K562 (cell line): ENCODE data around the gene WDR47. TPM values are rescaled to one million over a fixed set of nuclear protein-coding genes. Genes with fewer than 3 reads are reported as not detected.

Source experiments
- ATAC-seq: fragments of 200-7000 bp; cut with Tn5 transposase; 3 replicates; pipeline ENCODE4 v1.9.1; 2020; ENCODE audit warnings: moderate library complexity
- BruUV-seq: library from RNA; stranded (reverse); fragments of 400-500 nt; replicated peaks from 2 replicates; lab custom pipeline; 2021; lab: Mats Ljungman, UMichigan
- CTCF ChIA-PET: fragments of 300-600 bp; formaldehyde crosslinking; extraction: SDS; loops from one replicate; lab custom pipeline; 2021; ENCODE audit warnings: low intra/inter-chr PET ratio; lab: Yijun Ruan, JAX
- POLR2A ChIA-PET: fragments of 300-600, 350-650 bp; sonication (Branson Sonifier 250); formaldehyde crosslinking; extraction: SDS; loops from one replicate; lab custom pipeline; 2021; ENCODE audit warnings: antibody characterized with exemption, inconsistent platforms; lab: Yijun Ruan, JAX
- DNase-seq, 4 experiments: peaks; one replicate each; pipeline versions ENCODE4 v3.0.0 to v3.0.0-alpha.2; 2011 to 2018; ENCODE audit warnings: low spot score in 3 of 4, mixed read lengths in 3 of 4; ENCODE audit errors: extremely low read depth in 1 of 4
- FAIRE-seq: peaks from 2 replicates; lab custom pipeline; 2011; peaks lifted over from hg19 to GRCh38; lab: Jason Lieb, UNC
- H2AFZ ChIP-seq: 2 replicates; pipeline ENCODE4 v1.6.0; 2011; ENCODE audit warnings: low read depth, low read length, control low read depth, inconsistent platforms
- H3K27ac ChIP-seq: fragments of 200-600 bp; 3 replicates; pipeline ENCODE4 v1.8.0; 2011; ENCODE audit warnings: low read depth, mild to moderate bottlenecking, control low read depth, inconsistent platforms, low read length, moderate library complexity, mixed read lengths; ENCODE audit errors: extremely low read depth
- H3K27me3 ChIP-seq, 2 experiments: fragments of 300-600 bp in 1 of 2; 2 replicates in 1 of 2; 3 replicates in 1 of 2; pipeline versions ENCODE4 v1.6.0 to v1.8.0; 2011; ENCODE audit warnings: inconsistent platforms in 2 of 2, low read length in 2 of 2, mild to moderate bottlenecking in 1 of 2, mixed read lengths in 1 of 2, moderate library complexity in 1 of 2; ENCODE audit not compliant: control insufficient read depth in 2 of 2, insufficient read depth in 2 of 2
- H3K36me3 ChIP-seq: fragments of 300-600 bp; 3 replicates; pipeline ENCODE4 v1.8.0; 2011; ENCODE audit warnings: mild to moderate bottlenecking, low read length, inconsistent platforms; ENCODE audit not compliant: control insufficient read depth, insufficient read depth
- H3K4me1 ChIP-seq, 2 experiments: fragments of 200-600 bp in 1 of 2; replicated peaks in 1 of 2; 2 replicates in 1 of 2; 3 replicates in 1 of 2; pipeline versions ENCODE4 v1.5.1 to v1.8.0; 2011; ENCODE audit warnings: inconsistent platforms in 2 of 2, low read length in 2 of 2, mild to moderate bottlenecking in 1 of 2, mixed read lengths in 1 of 2, moderate library complexity in 1 of 2; ENCODE audit not compliant: control insufficient read depth in 2 of 2, insufficient read depth in 2 of 2
- H3K4me2 ChIP-seq: 2 replicates; pipeline ENCODE4 v1.6.1; 2011; ENCODE audit warnings: low read length, control low read depth, inconsistent platforms, mixed read lengths; ENCODE audit not compliant: insufficient read depth
- H3K4me3 ChIP-seq: fragments of 200-600 bp; sonication (generic), shearing (Covaris generic); 2 replicates; pipeline ENCODE4 v1.5.1; 2016; ENCODE audit warnings: control low read depth, inconsistent platforms
- H3K79me2 ChIP-seq: fragments of 200-600 bp; 3 replicates; pipeline ENCODE4 v1.8.0; 2011; ENCODE audit warnings: low read length, inconsistent platforms; ENCODE audit not compliant: control insufficient read depth, insufficient read depth
- H3K9ac ChIP-seq, 2 experiments: 2 replicates each; pipeline versions ENCODE4 v1.6.0 to v1.6.1; 2011; ENCODE audit warnings: low read depth in 2 of 2, low read length in 2 of 2, control low read depth in 1 of 2, inconsistent platforms in 1 of 2, mild to moderate bottlenecking in 1 of 2, mixed read lengths in 1 of 2; ENCODE audit not compliant: insufficient read depth in 1 of 2
- H3K9me1 ChIP-seq: one replicate; pipeline ENCODE4 v1.6.0; 2011; ENCODE audit warnings: inconsistent platforms, mild to moderate bottlenecking, low read length, moderate library complexity; ENCODE audit not compliant: control insufficient read depth, insufficient read depth
- H3K9me3 ChIP-seq: replicated peaks from 2 replicates; pipeline ENCODE4 v1.5.1; 2011; ENCODE audit warnings: low read depth, low read length, inconsistent platforms; ENCODE audit not compliant: control insufficient read depth, insufficient read depth
- H4K20me1 ChIP-seq: replicated peaks from 2 replicates; pipeline ENCODE4 v1.6.1; 2011; ENCODE audit warnings: low read length, inconsistent platforms, mixed read lengths; ENCODE audit not compliant: control insufficient read depth, insufficient read depth
- CHD1 ChIP-seq: fragments of 200-600 bp; sonication (generic); IDR thresholded peaks from one replicate; pipeline ENCODE4 v1.6.1; 2012; ENCODE audit warnings: mild to moderate bottlenecking, moderate library complexity, low read length, inconsistent platforms
- ETV1 ChIP-seq: fragments of 450-650 bp; conservative IDR thresholded peaks from 2 replicates; pipeline ENCODE4 v1.6.1; 2016; ENCODE audit warnings: missing genetic modification characterization, control low read depth, low read depth, missing compliant biosample characterization
- FOSL1 ChIP-seq: fragments of 200-800 bp; sonication (Bioruptor generic); conservative IDR thresholded peaks from 2 replicates; pipeline ENCODE4 v1.6.1; 2016; ENCODE audit warnings: missing genetic modification characterization, missing compliant biosample characterization
- HDAC1 ChIP-seq, 2 experiments: fragments of 450-650 bp; IDR thresholded peaks; 2 replicates each; pipeline ENCODE4 v1.6.1; 2016 to 2017; ENCODE audit warnings: inconsistent platforms in 1 of 2, mild to moderate bottlenecking in 1 of 2, moderate library complexity in 1 of 2
- HDAC8 ChIP-seq: fragments of 450-650 bp; IDR thresholded peaks from 2 replicates; pipeline ENCODE4 v1.6.1; 2016; ENCODE audit warnings: mild to moderate bottlenecking, missing genetic modification characterization, moderate library complexity, missing compliant biosample characterization
- HMG20B ChIP-seq: fragments of 250-450 bp; sonication (Bioruptor Pico); IDR thresholded peaks from 2 replicates; pipeline ENCODE4 v1.5.0; 2021; ENCODE audit warnings: mild to moderate bottlenecking
- LARP7 ChIP-seq: fragments of 450-650 bp; IDR thresholded peaks from 2 replicates; pipeline ENCODE4 v1.6.1; 2016
- NKRF ChIP-seq: fragments of 450-650 bp; IDR thresholded peaks from 2 replicates; pipeline ENCODE4 v1.6.1; 2016; ENCODE audit warnings: borderline replicate concordance
- NR3C1 ChIP-seq: sonication (generic); formaldehyde crosslinking; IDR thresholded peaks from 2 replicates; pipeline ENCODE4 v1.8.1; 2022; ENCODE audit warnings: missing genetic modification reagents
- RAD51 ChIP-seq: fragments of 450-650 bp; IDR thresholded peaks from 2 replicates; pipeline ENCODE4 v1.7.1; 2016; ENCODE audit warnings: low read depth, mild to moderate bottlenecking, borderline replicate concordance
- SLC30A9 ChIP-seq: fragments of 250-450 bp; sonication (Bioruptor Pico); IDR thresholded peaks from 2 replicates; pipeline ENCODE4 v1.8.0; 2022; ENCODE audit warnings: mild to moderate bottlenecking, moderate library complexity
- TAF15 ChIP-seq: fragments of 200-400 bp; formaldehyde crosslinking; IDR thresholded peaks from 2 replicates; pipeline ENCODE4 v1.6.1; 2017; ENCODE audit warnings: mild to moderate bottlenecking, low read depth, low read length, moderate library complexity
- TRIM28 ChIP-seq: fragments of 450-650 bp; IDR thresholded peaks from 2 replicates; pipeline ENCODE4 v1.6.1; 2017
- ZNF408 ChIP-seq: fragments of 250-450 bp; sonication (Bioruptor Pico); IDR thresholded peaks from 2 replicates; pipeline ENCODE4 v1.4.0; 2020; ENCODE audit warnings: low read depth, mild to moderate bottlenecking, moderate library complexity
- ZNF518B ChIP-seq: fragments of 250-450 bp; sonication (Bioruptor Pico); IDR thresholded peaks from 2 replicates; pipeline ENCODE4 v1.5.0; 2021; ENCODE audit warnings: mild to moderate bottlenecking, moderate library complexity
- ZNF707 ChIP-seq: fragments of 250-450 bp; sonication (Bioruptor Pico); conservative IDR thresholded peaks from 2 replicates; pipeline ENCODE4 v1.8.0; 2022; ENCODE audit warnings: inconsistent platforms, mild to moderate bottlenecking, moderate library complexity
- WGBS: fragments of 100-300 bp; shearing (Covaris generic); methylation state at CpG from one replicate; pipeline ENCODE4 v1.1.6; 2016; ENCODE audit warnings: low coverage, mixed read lengths; ENCODE audit not compliant: insufficient coverage; ENCODE audit errors: missing lambda C conversion rate; 5-methylcytosine and 5-hydroxymethylcytosine counted together
- in situ Hi-C: fragments of 300-500 bp; cut with MboI; formaldehyde crosslinking; loops from 4 replicates; pipeline ENCODE4 v1.15.0; 2018; ENCODE audit warnings: inconsistent platforms, mixed read lengths
- intact Hi-C: fragments of 100-400 bp; cut with micrococcal nuclease; formaldehyde crosslinking; loops from 2 replicates; pipeline ENCODE4 v1.14.2; 2022
- polyA plus RNA-seq, 8 experiments: library from polyadenylated mRNA; depleted of rRNA in 4 of 8; stranded (reverse) in 5 of 8; unstranded in 3 of 8; fragments of >200 nt; fragmentation: Nextera tagmentation in 2 of 8; fragmentation: Illumina TruSeq in 1 of 8; extraction: Ambion mirVana in 2 of 8; extraction: Trizol in 1 of 8; gene quantifications; 2 replicates each; pipeline versions ENCODE4 v1.2.1 to v1.2.3, GENCODE V29; 2011 to 2014; ENCODE audit warnings: inconsistent platforms in 1 of 8, missing spikeins in 1 of 8
- total RNA-seq, 7 experiments: library from RNA; depleted of rRNA in 6 of 7; stranded (reverse); fragments of >200 nt in 6 of 7; fragmentation: Illumina TruSeq in 2 of 7; extraction: Trizol in 2 of 7; gene quantifications; 2 replicates each; pipeline versions ENCODE4 v1.2.1 to v1.2.3, GENCODE V29; 2011 to 2021; ENCODE audit warnings: low replicate concordance in 1 of 7

The WDR47 gene
- total and polyA plus RNA-seq, 9 of the 15 experiments (the other 6 are each of a cell fraction or from before 2014, with no cell fraction given) = 1.3 to 10.1 (median 4.9) TPM

- no TSS peak for BruUV-seq
- TF ChIP-seq ETV1 (tag) (no peak), HDAC8 (tag) (no peak), CHD1 (no peak), NR3C1 (CRISPR knock-in tag) (no peak), HMG20B (CRISPR knock-in tag) (no peak), TAF15 (no peak), NKRF (0 out of 2 replicates have a peak, but pooled peaks have one; percentile 17), ZNF408 (CRISPR knock-in tag) (no peak), ZNF707 (CRISPR knock-in tag) (no peak), HDAC1 (IDR thresholded peaks at IDR 0.05) (0 out of 4 replicates have a peak, but pooled peaks of 1 of the 2 experiments have one; percentile 28), RAD51 (no peak), ZNF518B (CRISPR knock-in tag) (no peak), SLC30A9 (no peak), LARP7 (0 out of 2 replicates have a peak, but pooled peaks have one; percentile 70), FOSL1 (tag) (no peak), TRIM28 (0 out of 2 replicates have a peak, but pooled peaks have one; percentile 62)
These were observed 38.7 kb upstream of the WDR47 start for GRCh38 chr1:109080441-109081082.

More at GRCh38 chr1:109080441-109081082, 38.7 kb upstream of the WDR47 start:
- Histone ChIP-seq H3K4me1 (peaks cover 23 to 39% of the 10 kb centered on the region in 2 experiments), H3K9ac (peak overlapping the region; percentile 18 to 68; a peak in 3 of 4 replicates), H3K9me3 (no peaks in the 10 kb centered on the region), H4K20me1 (no peaks in the 10 kb centered on the region), H3K4me2 (peak overlapping the region; percentile 70), H3K27ac (peak overlapping the region; percentile 74; the same call in 2 of the 3 replicates), H2AFZ (peak overlapping the region; percentile 99), H3K9me1 (no peaks in the 10 kb centered on the region), H3K4me3 (no peak overlapping the region), H3K36me3 (no peaks in the 10 kb centered on the region), H3K79me2 (peaks cover 3% of the 10 kb centered on the region), H3K27me3 (no peaks in the 10 kb centered on the region)
- ChIA-PET POLR2A (interaction anchor here (0.6 to 1.7 kb wide), 2 partner anchors 7 to 11 kb away, joined by 3 to 4 read pairs; no protein-coding TSS in a partner anchor), CTCF (interaction anchor here (1.1 kb wide), 1 partner anchor 9 kb away, joined by 3 read pairs; no protein-coding TSS in a partner anchor)
- ATAC-seq = no peak
- no peak for DNase-seq
- in situ Hi-C loops = no loop called here
- intact Hi-C loops = no loop called here
- FAIRE-seq = no peak
- 73% methylated on average over 5 of the region's 5 CpGs for WGBS
